KOPT-K1 (cell line): Measurements from ENCODE around the gene CCDC61.

Experiments
- H3K27ac ChIP-seq: fragments of 200-600 bp; sonication (generic); 2 replicates; pipeline ENCODE4 v1.5.1; 2016; ENCODE audit warnings: antibody characterized with exemption, mild to moderate bottlenecking, low read depth, low read length; ENCODE audit not compliant: poor library complexity, severe bottlenecking
- H3K36me3 ChIP-seq: fragments of 200-600 bp; sonication (generic); 2 replicates; pipeline ENCODE4 v1.5.1; 2017; ENCODE audit warnings: antibody characterized with exemption, mild to moderate bottlenecking, low read length, moderate library complexity; ENCODE audit not compliant: insufficient read depth
- H3K9me3 ChIP-seq: fragments of 200-600 bp; sonication (generic); 2 replicates; pipeline ENCODE4 v1.5.1; 2017; ENCODE audit warnings: antibody characterized with exemption, low read length, mild to moderate bottlenecking; ENCODE audit not compliant: insufficient read depth, poor library complexity, severe bottlenecking

CCDC61 gene

GRCh38 chr19:45994998-45995714 is at the start of gene CCDC61:
CCDC61 (plus strand) TSS chr19:45995467; CDS start chr19:46003019, 7,552 bp downstream.
- Histone ChIP-seq H3K27ac (peak within 1 kb of the TSS; percentile 84), H3K9me3 (no peaks in the 10 kb centered on the region), H3K36me3 (0 out of 2 replicates have a peak, but pooled peaks cover 3% of the 10 kb centered on the region)

GRCh38 chr19:45947926-45948325 is 47.3 kb upstream of the CCDC61 start:
- no peaks in the 10 kb centered on the region for H3K36me3 ChIP-seq
- no peak overlapping the region for H3K27ac ChIP-seq
- H3K9me3 ChIP-seq: no peaks in the 10 kb centered on the region

GRCh38 chr19:45952341-45952685 is 43.0 kb upstream of the CCDC61 start:
- no peaks in the 10 kb centered on the region for H3K9me3 ChIP-seq

GRCh38 chr19:45952686-45953505 is 42.4 kb upstream of the CCDC61 start:
- H3K9me3 ChIP-seq: no peaks in the 10 kb centered on the region
- H3K36me3 ChIP-seq: no peaks in the 10 kb centered on the region
- H3K27ac ChIP-seq: no peak overlapping the region

More at GRCh38 chr19:45952341-45952685, 43.0 kb upstream of the CCDC61 start:
- Histone ChIP-seq H3K27ac (no peak overlapping the region), H3K36me3 (no peaks in the 10 kb centered on the region)

GRCh38 chr19:45953676-45954075 is 41.6 kb upstream of the CCDC61 start:
- no peaks in the 10 kb centered on the region for H3K9me3 ChIP-seq
- H3K36me3 ChIP-seq: no peaks in the 10 kb centered on the region
- H3K27ac ChIP-seq: no peak overlapping the region

- no peaks in the 10 kb centered on the region for H3K36me3 ChIP-seq
- H3K27ac ChIP-seq: no peak overlapping the region
- no peaks in the 10 kb centered on the region for H3K9me3 ChIP-seq
These were observed 41.1 kb upstream of the CCDC61 start for GRCh38 chr19:45954156-45954555.

- no peaks in the 10 kb centered on the region for H3K36me3 ChIP-seq
- no peak overlapping the region for H3K27ac ChIP-seq
These were observed 39.2 kb upstream of the CCDC61 start for GRCh38 chr19:45955905-45956608.

GRCh38 chr19:45958320-45958719 is 36.9 kb upstream of the CCDC61 start:
- Histone ChIP-seq H3K27ac (no peak overlapping the region), H3K9me3 (no peaks in the 10 kb centered on the region), H3K36me3 (no peaks in the 10 kb centered on the region)

More at GRCh38 chr19:45955905-45956608, 39.2 kb upstream of the CCDC61 start:
- no peaks in the 10 kb centered on the region for H3K9me3 ChIP-seq

GRCh38 chr19:45958769-45959516 is 36.3 kb upstream of the CCDC61 start:
- no peaks in the 10 kb centered on the region for H3K36me3 ChIP-seq
- no peak overlapping the region for H3K27ac ChIP-seq
- no peaks in the 10 kb centered on the region for H3K9me3 ChIP-seq

- H3K36me3 ChIP-seq: no peaks in the 10 kb centered on the region
- no peaks in the 10 kb centered on the region for H3K9me3 ChIP-seq
- no peak overlapping the region for H3K27ac ChIP-seq
These were observed 35.7 kb upstream of the CCDC61 start for GRCh38 chr19:45959517-45960025.

- Histone ChIP-seq H3K36me3 (no peaks in the 10 kb centered on the region), H3K27ac (no peak overlapping the region), H3K9me3 (no peaks in the 10 kb centered on the region)
These were observed 34.6 kb upstream of the CCDC61 start for GRCh38 chr19:45960595-45961235.

- no peaks in the 10 kb centered on the region for H3K9me3 ChIP-seq
- no peak overlapping the region for H3K27ac ChIP-seq
- no peaks in the 10 kb centered on the region for H3K36me3 ChIP-seq
These were observed 33.2 kb upstream of the CCDC61 start for GRCh38 chr19:45962021-45962420.

GRCh38 chr19:45967246-45967645 is 28.0 kb upstream of the CCDC61 start:
- Histone ChIP-seq H3K36me3 (no peaks in the 10 kb centered on the region), H3K9me3 (no peaks in the 10 kb centered on the region), H3K27ac (no peak overlapping the region)

GRCh38 chr19:45968626-45969025 is 26.6 kb upstream of the CCDC61 start:
- H3K27ac ChIP-seq: no peak overlapping the region
- no peaks in the 10 kb centered on the region for H3K36me3 ChIP-seq
- no peaks in the 10 kb centered on the region for H3K9me3 ChIP-seq
